Activated T-cell treated with anti-CD3 and anti-CD28 coated beads for 48 hours (primary cell): ENCODE measurements around the gene GRK7.
"Not testable (repeated sequence)": the region's sequence is repeated elsewhere in the genome, so short reads cannot be mapped to it uniquely, and the experiment has no call there.

Experiments used
- DNase-seq: peaks from one replicate; pipeline ENCODE4 v3.0.0-alpha.2; 2020; ENCODE audit warnings: low read depth

Gene GRK7

GRCh38 chr3:141754032-141754431, 9.2 kb upstream of the GRK7 start:
- DNase-seq = no peak

GRCh38 chr3:141762552-141762951, 656 bp upstream of the GRK7 start:
- DNase-seq = not testable (repeated sequence)

GRCh38 chr3:141764045-141764444, 837 bp downstream of the GRK7 start:
- DNase-seq = no peak

DNA sequence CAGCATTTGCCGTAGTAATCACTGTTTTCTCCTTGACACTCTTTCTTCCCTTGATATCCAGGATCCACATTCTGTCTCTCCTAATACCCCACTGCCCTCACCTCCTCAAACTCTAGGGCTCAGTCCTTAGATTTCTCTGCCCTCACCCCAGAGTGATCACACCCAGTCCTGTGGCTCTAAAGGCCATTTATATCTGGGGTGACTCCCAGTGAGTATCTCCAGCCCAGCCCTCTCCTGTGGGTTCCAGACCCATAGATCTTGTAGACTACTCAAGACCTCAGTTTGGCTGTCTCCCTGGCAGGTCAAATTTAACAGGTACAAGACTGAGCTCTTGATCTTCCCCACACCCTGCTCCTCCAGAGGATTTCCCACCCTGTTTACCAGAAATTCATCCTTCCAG, 1.3 kb downstream of the GRK7 start:
- DNase-seq = no peak

DNA sequence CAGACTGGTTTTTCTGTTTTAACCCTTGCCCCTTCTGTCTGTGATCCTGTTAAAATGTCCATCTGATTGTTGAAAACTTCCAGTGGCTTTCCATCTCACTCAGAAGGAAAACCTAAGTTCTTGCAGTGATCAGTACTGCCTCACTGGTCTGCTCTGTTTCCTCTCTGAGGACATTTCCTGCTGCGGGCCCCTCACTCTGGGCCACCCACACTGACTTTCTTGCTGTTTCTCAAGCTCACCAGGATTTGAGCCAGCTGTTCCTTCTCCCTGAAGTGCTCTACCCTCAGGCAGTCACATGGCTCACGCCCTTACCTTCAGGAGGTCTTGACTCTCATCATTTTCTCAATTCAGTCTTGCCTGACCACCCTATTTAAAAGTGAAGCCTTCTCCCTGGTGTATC, 1.8 kb downstream of the GRK7 start:
- no peak for DNase-seq

DNA sequence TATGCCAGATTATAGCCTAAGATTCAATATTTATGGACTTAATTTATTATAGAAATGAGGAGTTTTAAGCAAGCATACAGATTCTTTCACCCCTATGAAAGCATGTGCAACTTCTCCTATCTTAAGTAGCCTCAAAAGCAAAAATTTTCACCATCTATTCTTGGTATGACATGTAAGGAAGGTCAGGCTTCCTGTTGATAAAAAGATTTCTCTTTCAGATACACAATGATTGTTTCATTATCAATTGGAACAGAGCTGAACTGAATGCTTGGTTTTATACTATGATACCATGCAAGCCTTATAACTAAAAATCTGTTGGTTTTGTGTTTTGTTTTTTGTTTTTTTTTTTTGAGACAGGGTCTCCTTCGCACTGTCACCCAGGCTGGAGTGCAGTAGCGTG, 3.9 kb downstream of the GRK7 start:
- DNase-seq = no peak

DNA sequence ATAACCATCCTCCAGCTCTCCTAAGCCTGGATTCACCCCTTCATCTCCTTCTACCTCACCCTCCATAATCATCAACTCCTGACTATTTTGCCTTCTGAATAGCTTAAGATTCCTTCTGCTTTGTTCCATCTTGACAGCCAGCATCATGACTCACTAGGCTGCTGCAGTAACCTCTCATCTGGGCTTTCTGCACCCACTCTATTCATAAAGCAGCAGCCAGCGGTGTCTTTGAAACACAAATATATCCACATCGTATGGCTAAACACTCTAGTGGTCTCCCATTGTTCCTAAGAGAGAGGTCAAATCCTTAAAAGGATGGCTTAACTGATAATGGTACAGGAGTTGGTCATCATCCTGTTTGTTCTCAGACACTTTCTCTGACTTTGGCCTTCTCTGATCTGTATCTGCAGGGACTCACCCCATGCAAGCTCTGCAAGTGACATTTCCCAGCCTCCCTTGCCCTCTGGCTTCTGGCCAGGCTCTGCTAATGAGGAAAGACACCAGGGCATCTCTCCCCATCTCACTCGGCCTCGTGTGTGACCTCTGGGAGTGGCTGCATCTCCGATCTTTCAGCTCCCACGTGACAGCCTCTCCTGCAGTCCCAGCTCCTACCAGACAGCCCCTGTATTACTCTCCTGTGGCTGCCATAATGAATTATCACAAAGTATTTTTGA, 6.2 kb downstream of the GRK7 start:
- no peak for DNase-seq

GRCh38 chr3:141773676-141774075, 10.5 kb downstream of the GRK7 start:
- DNase-seq = no peak

- no peak for DNase-seq
Observed at GRCh38 chr3:141776376-141776775, 13.2 kb downstream of the GRK7 start.

DNA sequence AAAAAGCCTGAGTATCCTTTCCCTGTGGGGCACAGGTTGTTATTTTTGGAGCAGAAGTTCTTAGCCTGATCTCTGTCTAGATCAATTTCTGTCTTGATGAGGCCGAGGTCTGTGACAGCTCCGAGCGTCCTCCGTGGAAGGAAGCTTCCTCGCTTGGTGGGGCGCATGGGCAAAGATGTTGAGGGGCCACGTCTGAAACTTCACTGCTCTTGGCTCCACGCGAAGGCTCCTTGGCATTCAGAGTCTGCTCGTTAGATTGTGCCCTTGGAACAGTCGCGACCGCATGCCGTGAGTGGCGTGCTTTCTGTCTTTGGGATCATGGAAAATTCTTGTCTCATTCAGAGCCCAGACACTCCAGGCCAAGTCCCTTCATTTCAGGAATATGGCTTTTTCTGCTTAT, 13.7 kb downstream of the GRK7 start:
- no peak for DNase-seq

GRCh38 chr3:141777957-141778813, 15.0 kb downstream of the GRK7 start:
- no peak for DNase-seq

DNA sequence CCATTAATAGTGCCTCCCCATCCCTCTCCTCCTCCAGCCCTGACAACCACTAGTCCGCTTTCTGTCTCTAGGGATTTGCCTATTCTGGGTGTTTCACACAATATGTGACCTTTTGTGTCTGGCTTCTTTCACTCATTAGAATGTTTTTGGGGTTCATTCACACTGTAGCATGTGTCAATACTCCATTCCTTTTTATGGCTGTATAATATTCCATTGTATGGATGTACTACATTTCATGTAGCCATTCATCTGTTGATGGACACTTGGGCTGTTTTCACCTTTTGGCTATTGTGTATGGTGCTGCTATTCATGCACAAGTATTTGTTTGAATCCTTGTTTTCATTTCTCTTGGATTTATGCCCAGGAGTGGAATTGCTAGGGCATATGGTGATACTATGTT, 16.5 kb downstream of the GRK7 start:
- no peak for DNase-seq

DNA sequence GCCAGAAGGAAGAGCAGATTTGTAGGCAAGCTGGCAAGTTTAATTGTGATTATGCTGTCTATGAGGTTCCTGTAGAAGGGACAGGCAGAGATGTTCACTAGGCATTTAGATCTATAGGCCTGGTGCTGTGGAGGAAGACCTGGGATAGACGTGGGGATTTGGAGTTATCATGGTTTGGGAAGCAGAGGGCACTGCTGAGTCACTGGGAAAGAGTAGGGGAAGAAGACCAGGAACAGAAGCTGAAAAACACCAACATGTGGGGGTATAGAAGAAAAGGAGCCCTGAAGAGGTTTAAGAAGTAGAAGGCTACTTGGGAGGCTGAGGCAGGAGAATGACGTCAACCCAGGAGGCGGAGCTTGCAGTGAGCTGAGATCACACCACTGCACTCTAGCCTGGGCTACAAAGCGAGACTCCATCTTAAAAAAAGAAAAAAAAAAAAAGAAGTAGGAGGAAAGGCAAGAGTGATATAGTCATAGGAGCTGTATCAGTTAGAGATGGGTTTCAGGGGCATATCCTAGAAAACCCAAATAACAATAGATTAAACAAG, 19.3 kb downstream of the GRK7 start:
- DNase-seq = no peak

GRCh38 chr3:141783632-141784031, 20.4 kb downstream of the GRK7 start:
- no peak for DNase-seq

DNA sequence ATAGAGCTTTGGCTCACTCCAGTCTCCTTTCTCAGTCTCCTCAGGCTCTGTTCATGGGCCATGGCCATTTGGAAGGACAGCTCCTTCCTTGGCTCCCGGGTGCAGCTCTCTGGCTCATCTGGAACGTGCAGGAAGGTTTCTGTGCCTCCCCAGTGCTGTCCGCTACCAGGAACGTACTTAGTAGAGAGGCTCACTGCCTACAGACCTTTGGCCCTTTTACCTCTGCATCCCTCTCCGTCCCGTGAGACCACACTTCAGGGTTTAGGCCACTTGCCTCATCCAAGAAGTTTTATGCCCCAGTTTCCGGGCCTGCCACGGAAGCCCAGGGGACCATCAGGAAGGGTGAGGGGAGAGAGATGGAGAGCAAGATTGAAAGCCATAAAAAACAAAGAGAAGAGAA, 20.9 kb downstream of the GRK7 start:
- DNase-seq = no peak

GRCh38 chr3:141784531-141784930, 21.3 kb downstream of the GRK7 start:
- DNase-seq = no peak

DNA sequence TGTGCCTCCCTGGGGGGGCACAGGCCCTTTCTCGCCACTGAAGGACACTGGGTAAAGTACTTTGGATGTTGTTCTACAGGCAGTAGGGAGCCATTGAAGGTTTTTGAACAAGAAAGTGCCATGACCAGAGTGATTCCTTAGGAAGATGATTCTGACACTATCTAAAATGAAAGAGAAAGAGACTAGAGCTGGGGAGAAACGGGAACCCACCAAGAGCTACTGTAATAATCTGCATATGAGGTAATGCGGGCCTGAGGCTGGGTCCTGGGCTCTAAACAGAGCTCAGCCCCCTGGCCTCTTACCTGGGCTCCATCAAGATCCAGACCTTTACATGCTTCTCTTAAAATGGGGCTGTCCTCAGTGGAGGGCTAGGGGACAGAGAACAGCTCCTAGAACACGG, 24.9 kb downstream of the GRK7 start:
- DNase-seq = no peak

DNA sequence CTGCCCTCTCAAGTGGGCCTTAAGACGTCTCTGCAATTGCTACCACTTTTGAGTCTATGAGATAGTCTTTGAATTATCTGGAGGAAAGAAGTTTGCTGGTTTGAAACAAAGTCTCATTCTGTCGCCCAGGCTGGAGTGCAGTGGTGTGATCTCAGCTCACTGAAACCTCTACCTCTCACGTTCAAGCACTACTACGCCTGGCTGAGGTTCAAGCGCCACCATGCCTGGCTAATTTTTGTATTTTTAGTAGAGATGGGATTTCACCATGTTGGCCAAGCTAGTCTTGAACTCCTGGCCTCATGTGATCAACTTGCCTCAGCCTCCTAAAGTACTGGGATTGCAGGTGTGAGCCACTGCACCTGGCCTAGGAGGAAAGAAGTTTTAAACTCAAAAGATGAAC, 25.5 kb downstream of the GRK7 start:
- not testable (repeated sequence) for DNase-seq

DNA sequence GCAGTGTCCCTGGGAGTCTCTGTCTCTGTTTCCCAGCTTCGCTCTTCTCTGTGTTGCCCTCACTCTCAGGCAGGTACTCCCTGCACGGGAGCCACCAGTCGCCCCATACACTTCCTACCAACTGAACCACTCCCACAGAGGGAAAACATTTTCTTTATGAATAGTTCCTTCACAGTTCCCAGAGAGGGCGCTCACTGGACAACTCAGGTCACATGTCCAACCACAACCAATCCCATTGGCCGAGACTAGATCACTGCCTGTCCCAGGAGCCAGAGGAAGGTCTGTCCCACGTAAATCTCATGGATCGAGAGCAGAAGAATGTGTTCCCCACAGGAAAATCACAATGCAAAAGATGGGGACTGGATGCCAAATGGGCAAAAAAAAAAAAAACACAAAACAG, 26.1 kb downstream of the GRK7 start:
- DNase-seq = no peak

DNA sequence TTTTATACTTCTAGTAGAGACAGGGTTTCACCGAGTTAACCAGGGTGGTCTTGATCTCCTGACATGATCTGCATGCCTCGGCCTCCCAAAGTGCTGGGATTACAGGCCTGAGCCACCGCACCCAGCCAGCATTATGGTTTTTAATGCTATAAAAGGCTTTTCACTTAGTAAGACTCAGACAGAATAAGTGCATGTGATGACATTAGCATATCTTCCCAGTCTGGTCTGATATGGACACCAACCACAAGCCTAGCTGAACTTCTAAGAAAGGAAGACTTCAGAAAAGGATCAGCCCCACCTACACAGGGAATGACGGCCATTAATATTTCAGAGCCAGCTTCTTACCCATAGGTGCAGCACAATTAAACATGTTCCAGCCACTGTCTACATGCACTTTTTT, 27.0 kb downstream of the GRK7 start:
- DNase-seq = no peak

DNA sequence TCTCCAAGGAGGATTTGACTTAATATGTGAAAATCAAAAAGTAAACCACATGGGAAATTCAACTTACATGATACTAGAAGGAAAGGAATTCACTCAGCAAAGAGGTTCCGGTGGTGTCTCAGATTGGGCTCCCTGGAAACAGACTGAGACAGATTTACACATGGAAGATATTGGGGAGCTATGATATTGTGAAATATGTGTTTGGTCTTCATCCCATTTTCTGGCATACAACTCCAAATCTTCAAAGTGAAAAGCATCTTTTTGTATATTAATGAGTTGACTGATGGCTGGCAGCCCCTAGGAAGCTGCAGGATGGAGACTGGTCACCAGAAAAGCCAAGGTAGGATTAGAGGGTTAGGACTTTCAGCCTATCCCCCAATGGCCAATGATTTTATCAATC, 29.3 kb downstream of the GRK7 start:
- DNase-seq = no peak

DNA sequence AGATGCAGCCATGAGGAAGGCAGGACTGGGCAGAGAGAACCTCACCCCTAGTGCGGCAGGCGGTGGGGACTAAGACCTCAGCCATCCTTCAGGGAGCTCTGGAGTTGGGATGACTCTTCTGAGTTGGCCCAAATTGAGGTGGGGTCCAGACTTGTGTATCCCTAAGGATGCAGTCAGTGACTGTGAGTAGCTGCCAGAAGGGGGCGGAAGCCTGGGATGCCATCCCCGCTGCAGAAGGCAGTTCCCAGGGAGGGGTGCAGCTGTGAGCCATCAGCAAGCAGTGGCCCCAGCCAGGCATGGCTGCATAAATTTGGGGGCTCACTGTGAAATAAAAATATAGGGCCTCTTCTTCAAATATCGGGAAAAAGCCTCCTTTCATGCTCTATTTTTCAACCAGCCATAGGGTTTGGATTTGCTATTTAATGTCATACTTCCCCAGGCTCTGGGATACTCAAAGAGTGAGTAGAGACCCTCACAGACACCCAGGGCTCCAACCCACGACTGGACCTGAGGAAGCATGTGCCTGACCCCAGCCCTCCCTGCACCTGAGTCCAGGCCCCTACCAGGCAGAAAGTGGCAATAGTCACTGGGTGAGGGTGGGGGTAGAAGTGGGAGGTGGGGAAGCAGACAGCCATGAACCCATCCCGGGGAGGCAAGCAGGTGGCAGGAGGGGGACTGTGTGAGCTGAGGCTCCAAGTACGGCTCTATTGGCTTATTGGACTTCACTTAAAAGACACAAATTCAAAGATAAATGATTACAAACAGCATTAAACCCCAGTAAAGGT, 30.5 kb downstream of the GRK7 start:
- DNase-seq = no peak

- DNase-seq = peak; percentile 15
Observed at GRCh38 chr3:141795276-141795675, 32.1 kb downstream of the GRK7 start.
